Measurements from ENCODE around the gene HPS3. TPM values are rescaled to one million over a fixed set of nuclear protein-coding genes. Genes with fewer than 3 reads are reported as not detected.
"Not testable (repeated sequence)": the region's sequence is repeated elsewhere in the genome, so short reads cannot be mapped to it uniquely, and the experiment has no call there.

HPS3 gene
- total RNA-seq, 1 donor from 2014 or later = 17.4 TPM

- no peak overlapping the region for H3K4me3 Mint-ChIP-seq
- no peak for TF ChIP-seq CTCF (conservative IDR thresholded peaks at IDR 0.05)
- no peaks in the 10 kb centered on the region for H3K27me3 Mint-ChIP-seq (ENCODE audit: low read depth)
- H3K9me3 Mint-ChIP-seq = peaks cover 9% of the 10 kb centered on the region
- H3K27ac Mint-ChIP-seq (ENCODE audit: unreplicated experiment) = no peak overlapping the region
- H3K4me1 Mint-ChIP-seq = peaks cover 6% of the 10 kb centered on the region
- no peak for DNase-seq (ENCODE audit: low read depth, low spot score)
- peaks cover 15% of the 10 kb centered on the region for H3K36me3 Mint-ChIP-seq (ENCODE audit: low read depth)
These were observed 51.7 kb downstream of the HPS3 start for GRCh38 chr3:149181182-149181581.

GRCh38 chr3:149186219-149186618, 56.8 kb downstream of the HPS3 start:
- no peak for DNase-seq (ENCODE audit: low read depth, low spot score)
- peaks cover 28% of the 10 kb centered on the region for H3K4me1 Mint-ChIP-seq
- H3K4me3 Mint-ChIP-seq = no peak overlapping the region
- TF ChIP-seq CTCF (conservative IDR thresholded peaks at IDR 0.05) = no peak
- peaks cover 21% of the 10 kb centered on the region for H3K9me3 Mint-ChIP-seq
- H3K36me3 Mint-ChIP-seq (ENCODE audit: low read depth) = peaks cover 10% of the 10 kb centered on the region
- no peak overlapping the region for H3K27ac Mint-ChIP-seq (ENCODE audit: unreplicated experiment)
- no peaks in the 10 kb centered on the region for H3K27me3 Mint-ChIP-seq (ENCODE audit: low read depth)

GRCh38 chr3:149186721-149187120, 57.3 kb downstream of the HPS3 start:
- no peak for DNase-seq (ENCODE audit: low read depth, low spot score)
- peaks cover 10% of the 10 kb centered on the region for H3K36me3 Mint-ChIP-seq (ENCODE audit: low read depth)
- no peak overlapping the region for H3K27ac Mint-ChIP-seq (ENCODE audit: unreplicated experiment)
- H3K4me3 Mint-ChIP-seq = peak overlapping the region; percentile 16
- no peak for TF ChIP-seq CTCF (conservative IDR thresholded peaks at IDR 0.05)
- H3K4me1 Mint-ChIP-seq = peaks cover 28% of the 10 kb centered on the region
- H3K9me3 Mint-ChIP-seq = peaks cover 21% of the 10 kb centered on the region
- no peaks in the 10 kb centered on the region for H3K27me3 Mint-ChIP-seq (ENCODE audit: low read depth)

GRCh38 chr3:149188494-149188893, 59.1 kb downstream of the HPS3 start:
- peaks cover 10% of the 10 kb centered on the region for H3K36me3 Mint-ChIP-seq (ENCODE audit: low read depth)
- no peak for TF ChIP-seq CTCF (conservative IDR thresholded peaks at IDR 0.05)
- H3K27ac Mint-ChIP-seq (ENCODE audit: unreplicated experiment) = no peak overlapping the region

GRCh38 chr3:149195221-149195620, 65.8 kb downstream of the HPS3 start:
- TF ChIP-seq CTCF (conservative IDR thresholded peaks at IDR 0.05) = no peak
- DNase-seq (ENCODE audit: low read depth, low spot score) = no peak
- peaks cover 19% of the 10 kb centered on the region for H3K4me1 Mint-ChIP-seq
- peaks cover 35% of the 10 kb centered on the region for H3K27me3 Mint-ChIP-seq (ENCODE audit: low read depth)
- H3K27ac Mint-ChIP-seq (ENCODE audit: unreplicated experiment) = no peak overlapping the region
- H3K4me3 Mint-ChIP-seq = no peak overlapping the region
- no peaks in the 10 kb centered on the region for H3K9me3 Mint-ChIP-seq
- H3K36me3 Mint-ChIP-seq (ENCODE audit: low read depth) = no peaks in the 10 kb centered on the region

More at GRCh38 chr3:149188494-149188893, 59.1 kb downstream of the HPS3 start:
- H3K4me1 Mint-ChIP-seq = peaks cover 28% of the 10 kb centered on the region
- no peak for DNase-seq (ENCODE audit: low read depth, low spot score)
- H3K4me3 Mint-ChIP-seq = no peak overlapping the region
- no peaks in the 10 kb centered on the region for H3K27me3 Mint-ChIP-seq (ENCODE audit: low read depth)
- H3K9me3 Mint-ChIP-seq = peaks cover 21% of the 10 kb centered on the region

GRCh38 chr3:149196805-149197592, 67.6 kb downstream of the HPS3 start:
- Mint-ChIP-seq H3K27me3 (ENCODE audit: low read depth) (peaks cover 35% of the 10 kb centered on the region), H3K4me1 (peaks cover 19% of the 10 kb centered on the region), H3K27ac (ENCODE audit: unreplicated experiment) (peak overlapping the region; percentile 44), H3K4me3 (peak overlapping the region; percentile 64)
- DNase-seq (ENCODE audit: low read depth, low spot score); H3K9me3 Mint-ChIP-seq; H3K36me3 Mint-ChIP-seq (ENCODE audit: low read depth): not testable (repeated sequence)

All from neural crest cell (in vitro differentiated cells).